Midbrain (tissue), 1 donor: ENCODE results near the gene ZC3H14.

Experiments used
- DNase-seq: peaks from one replicate; lab custom pipeline; 2025; lab: John Stamatoyannopoulos, UW

The ZC3H14 gene

GRCh38 chr14:88604212-88604611 is 41.4 kb downstream of the ZC3H14 start:
- DNase-seq = no peak

- no peak for DNase-seq
Observed at GRCh38 chr14:88605594-88605993, 42.8 kb downstream of the ZC3H14 start.

- DNase-seq = no peak
Observed at GRCh38 chr14:88607829-88608228, 45.0 kb downstream of the ZC3H14 start.

GRCh38 chr14:88611878-88612277 is 49.0 kb downstream of the ZC3H14 start:
- DNase-seq = no peak

GRCh38 chr14:88612981-88613380 is 50.1 kb downstream of the ZC3H14 start:
- no peak for DNase-seq

GRCh38 chr14:88613552-88614010 is 50.7 kb downstream of the ZC3H14 start:
- DNase-seq = no peak

- DNase-seq = no peak
Observed at GRCh38 chr14:88614218-88614907, 51.5 kb downstream of the ZC3H14 start.

- no peak for DNase-seq
Observed at GRCh38 chr14:88616697-88617096, 53.9 kb downstream of the ZC3H14 start.

GRCh38 chr14:88617479-88617878 is 54.6 kb downstream of the ZC3H14 start:
- no peak for DNase-seq

- DNase-seq = no peak
Observed at GRCh38 chr14:88618476-88618875, 55.6 kb downstream of the ZC3H14 start.

GRCh38 chr14:88621100-88621499 is 58.3 kb downstream of the ZC3H14 start:
- DNase-seq = no peak

GRCh38 chr14:88625671-88626070 is 62.8 kb downstream of the ZC3H14 start:
- no peak for DNase-seq

- DNase-seq = no peak
Observed at GRCh38 chr14:88628033-88628432, 65.2 kb downstream of the ZC3H14 start.

GRCh38 chr14:88628462-88628861 is 65.6 kb downstream of the ZC3H14 start:
- no peak for DNase-seq

GRCh38 chr14:88630565-88630964 is 67.7 kb downstream of the ZC3H14 start:
- DNase-seq = no peak

GRCh38 chr14:88631091-88631490 is 68.3 kb downstream of the ZC3H14 start:
- no peak for DNase-seq

GRCh38 chr14:88632512-88632911 is 69.7 kb downstream of the ZC3H14 start:
- no peak for DNase-seq

- no peak for DNase-seq
Observed at GRCh38 chr14:88639221-88639620, 76.4 kb downstream of the ZC3H14 start.

- DNase-seq = no peak
Observed at GRCh38 chr14:88660056-88660455, 97.2 kb downstream of the ZC3H14 start.

GRCh38 chr14:88667555-88668273 is 104.9 kb downstream of the ZC3H14 start:
- peak; percentile 76 for DNase-seq

- DNase-seq = peak; percentile 9
Observed at GRCh38 chr14:88668448-88669116, 105.7 kb downstream of the ZC3H14 start.

GRCh38 chr14:88669346-88669745 is 106.5 kb downstream of the ZC3H14 start:
- no peak for DNase-seq
